Skin of body (tissue), 2 donors: Measurements from ENCODE around the gene TUBGCP3. TPM values are rescaled to one million over a fixed set of nuclear protein-coding genes. Genes with fewer than 3 reads are reported as not detected.
A peak's percentile ranks its signal among the peaks of the same experiment; 100 is the strongest.
"Not testable (repeated sequence)": the region's sequence is repeated elsewhere in the genome, so short reads cannot be mapped to it uniquely, and the experiment has no call there.

ENCODE experiments used
- DNase-seq: peaks from one replicate; lab custom pipeline; 2025; lab: John Stamatoyannopoulos, UW
- total RNA-seq: library from RNA; depleted of rRNA; stranded (reverse); fragments of >200 nt; gene quantifications from one replicate; pipeline ENCODE4 v1.2.3, GENCODE V29; 2014

The TUBGCP3 gene
- 25.5 TPM for total RNA-seq

DNA sequence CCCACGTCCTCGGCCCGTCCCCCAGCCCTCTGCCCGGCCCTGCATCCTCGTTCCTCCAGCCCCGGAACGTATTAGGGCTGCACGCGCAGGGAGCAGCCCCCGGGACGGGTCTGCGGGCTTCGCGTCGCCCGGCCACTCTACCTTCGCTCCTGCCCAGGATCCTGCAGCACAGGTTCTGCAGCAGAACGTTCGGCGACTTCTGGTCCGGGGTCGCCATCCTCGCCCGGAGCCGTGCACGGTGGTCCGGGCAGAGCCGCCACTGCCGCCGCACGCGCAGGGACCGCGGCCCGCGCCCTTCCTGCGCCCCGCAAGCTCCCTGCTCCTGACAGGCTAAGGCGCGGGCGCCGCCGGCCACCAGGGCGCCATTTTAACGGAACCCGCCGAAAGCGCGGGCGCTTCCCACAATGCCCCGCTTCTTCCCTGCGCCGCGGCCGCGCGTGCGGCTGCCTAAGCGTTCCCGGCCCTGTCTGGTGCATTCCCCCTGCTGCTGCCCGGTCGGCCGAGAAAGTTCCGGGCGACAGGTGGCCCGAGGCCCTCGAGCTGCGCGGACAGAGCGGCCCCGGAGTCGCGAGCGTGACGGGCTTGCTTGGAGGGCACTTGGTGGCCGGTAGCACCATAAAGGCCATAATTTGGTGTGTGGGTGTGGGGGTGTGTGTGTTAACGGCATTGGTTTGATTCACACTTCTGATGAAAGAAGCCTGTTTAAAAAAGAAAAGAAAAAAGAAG lies at the start of gene TUBGCP3:
Gene TUBGCP3 (minus strand): TSS at position 390 of the 726 bp plus-strand sequence. CDS start 173 bp downstream, at position 217.
- DNase-seq = peak; percentile 66

DNA sequence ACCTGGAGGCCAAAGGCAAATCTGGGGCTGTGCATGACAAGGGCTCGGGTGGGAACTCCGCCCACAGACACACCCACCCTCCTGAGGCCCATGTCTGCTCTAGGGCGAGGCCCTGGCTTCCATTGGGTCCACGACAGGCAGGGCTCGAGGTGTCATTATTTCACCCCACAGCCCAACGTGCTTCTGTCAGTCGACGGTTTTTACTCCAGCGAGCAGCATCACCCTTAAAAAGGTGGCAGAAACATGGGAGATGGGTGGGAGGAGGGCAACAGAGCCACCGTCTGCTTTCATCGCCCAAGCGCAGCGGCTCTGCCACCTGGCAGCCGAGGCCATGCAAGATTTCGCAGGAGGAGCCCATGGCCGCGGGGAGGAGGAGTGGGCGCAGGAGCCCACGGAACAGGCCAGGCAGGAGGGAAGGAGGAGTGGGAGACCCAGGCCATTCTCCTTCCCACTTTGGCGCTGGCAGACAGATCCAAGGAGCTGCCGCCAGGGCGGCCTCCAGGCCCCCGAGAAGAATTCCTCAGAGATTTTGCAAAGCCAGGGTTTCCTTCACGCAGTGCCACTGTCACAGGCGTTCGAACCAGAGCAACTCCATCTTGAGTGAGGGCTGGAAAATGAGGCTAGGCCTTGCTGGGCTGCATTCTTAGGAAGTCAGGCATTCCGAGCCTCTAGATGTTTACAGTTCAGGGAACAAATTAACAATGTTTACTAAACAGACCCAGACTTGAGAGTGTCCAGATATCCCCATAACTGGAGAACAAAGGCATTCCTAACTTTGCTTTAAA lies 49.3 kb upstream of the TUBGCP3 start:
- no peak for DNase-seq

- no peak for DNase-seq
Measured at GRCh38 chr13:112636401-112636975, 48.5 kb upstream of the TUBGCP3 start.

DNA sequence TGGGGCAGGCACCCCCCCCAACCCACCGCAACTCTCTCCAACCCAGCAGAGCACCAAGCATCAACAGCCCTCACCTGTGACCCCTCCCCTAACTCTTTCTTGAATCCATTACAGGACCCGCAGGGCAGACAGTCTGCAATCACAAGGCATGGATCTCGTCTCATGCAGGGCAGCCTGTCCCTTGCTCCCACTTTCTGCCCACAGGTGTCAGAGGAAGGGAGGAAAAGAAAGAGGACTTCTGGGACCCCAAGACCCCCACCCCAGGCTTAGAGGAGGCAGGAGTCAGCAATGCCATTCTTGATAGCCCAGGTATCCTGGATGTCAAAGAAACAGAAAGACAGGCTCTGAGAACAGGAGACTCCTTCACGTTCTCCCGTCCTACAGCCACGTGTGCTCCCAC lies 47.4 kb upstream of the TUBGCP3 start:
- no peak for DNase-seq

- DNase-seq = no peak
Measured at GRCh38 chr13:112634102-112634501, 46.1 kb upstream of the TUBGCP3 start.

GRCh38 chr13:112630226-112630625 lies 42.3 kb upstream of the TUBGCP3 start:
- not testable (repeated sequence) for DNase-seq

GRCh38 chr13:112629161-112629560 lies 41.2 kb upstream of the TUBGCP3 start:
- DNase-seq = no peak

GRCh38 chr13:112627613-112628012 lies 39.7 kb upstream of the TUBGCP3 start:
- DNase-seq = not testable (repeated sequence)

DNA sequence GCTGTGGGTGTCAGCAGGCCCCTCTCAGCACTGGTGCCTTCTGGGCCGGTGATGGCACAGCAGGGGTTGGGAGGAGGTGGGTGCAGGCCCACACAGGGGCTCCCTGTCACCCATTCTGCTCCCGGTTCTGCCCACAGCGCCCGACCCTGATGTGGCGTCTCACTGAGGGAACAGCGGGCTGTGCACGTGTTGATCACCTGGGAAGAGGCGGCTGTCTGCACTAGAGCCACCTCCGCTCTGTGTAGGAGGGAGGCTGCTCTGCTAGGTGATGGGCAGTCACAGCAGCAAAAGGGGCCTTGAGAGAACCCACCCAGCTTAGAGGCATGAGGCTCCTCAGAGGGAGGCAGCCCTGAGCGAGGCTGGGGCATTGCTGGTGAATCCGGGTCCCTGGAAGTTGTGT lies 39.2 kb upstream of the TUBGCP3 start:
- no peak for DNase-seq

DNA sequence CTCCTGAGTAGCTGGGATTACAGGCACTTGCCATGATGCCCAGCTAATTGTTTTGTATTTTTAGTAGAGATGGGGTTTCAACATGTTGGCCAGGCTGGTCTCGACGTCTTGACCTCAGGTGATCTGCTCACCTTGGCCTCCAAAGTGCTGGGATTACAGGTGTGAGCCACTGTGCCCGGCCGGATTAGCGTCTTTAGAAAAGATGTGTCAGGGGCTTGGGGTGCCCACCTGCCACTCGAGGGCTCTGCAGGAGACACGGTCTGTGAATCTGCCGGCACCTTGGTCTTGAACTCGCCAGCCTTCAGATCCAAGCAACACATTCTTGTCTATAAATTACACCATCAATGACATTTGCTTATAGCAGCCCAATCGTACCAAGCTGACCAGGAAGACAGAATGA lies 38.8 kb upstream of the TUBGCP3 start:
- no peak for DNase-seq

- no peak for DNase-seq
Measured at GRCh38 chr13:112626124-112626523, 38.2 kb upstream of the TUBGCP3 start.

- DNase-seq = no peak
Measured at GRCh38 chr13:112625698-112626097, 37.7 kb upstream of the TUBGCP3 start.

GRCh38 chr13:112624602-112625430 lies 36.9 kb upstream of the TUBGCP3 start:
- no peak for DNase-seq

- no peak for DNase-seq
Measured at GRCh38 chr13:112624040-112624439, 36.1 kb upstream of the TUBGCP3 start.

- no peak for DNase-seq
Measured at GRCh38 chr13:112623051-112623711, 35.2 kb upstream of the TUBGCP3 start.

DNA sequence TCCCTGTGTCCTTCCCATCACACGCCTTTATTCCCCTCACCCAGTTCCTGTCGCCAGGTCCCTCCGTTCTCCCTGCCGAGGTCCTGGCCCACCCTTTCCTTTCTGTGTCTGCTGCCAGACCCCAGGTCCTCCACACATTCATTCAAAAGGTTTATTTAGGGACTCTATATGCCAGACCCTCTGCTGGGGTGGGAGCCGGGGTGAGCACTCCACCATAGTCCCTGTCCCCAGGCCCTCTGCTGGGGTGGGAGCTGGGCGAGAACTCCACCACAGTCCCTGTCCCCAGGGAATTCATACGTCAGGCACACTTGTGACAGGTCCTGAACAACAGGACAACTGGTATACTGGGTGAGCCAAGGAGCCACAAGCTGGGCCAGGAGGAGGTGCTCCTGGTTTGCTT lies 34.4 kb upstream of the TUBGCP3 start:
- no peak for DNase-seq

GRCh38 chr13:112619730-112620631 lies 32.0 kb upstream of the TUBGCP3 start:
- no peak for DNase-seq

- no peak for DNase-seq
Measured at GRCh38 chr13:112618501-112618900, 30.5 kb upstream of the TUBGCP3 start.

- no peak for DNase-seq
Measured at GRCh38 chr13:112617754-112618375, 29.9 kb upstream of the TUBGCP3 start.
